Measurements from ENCODE around the gene PDLIM1.

The PDLIM1 gene

DNA sequence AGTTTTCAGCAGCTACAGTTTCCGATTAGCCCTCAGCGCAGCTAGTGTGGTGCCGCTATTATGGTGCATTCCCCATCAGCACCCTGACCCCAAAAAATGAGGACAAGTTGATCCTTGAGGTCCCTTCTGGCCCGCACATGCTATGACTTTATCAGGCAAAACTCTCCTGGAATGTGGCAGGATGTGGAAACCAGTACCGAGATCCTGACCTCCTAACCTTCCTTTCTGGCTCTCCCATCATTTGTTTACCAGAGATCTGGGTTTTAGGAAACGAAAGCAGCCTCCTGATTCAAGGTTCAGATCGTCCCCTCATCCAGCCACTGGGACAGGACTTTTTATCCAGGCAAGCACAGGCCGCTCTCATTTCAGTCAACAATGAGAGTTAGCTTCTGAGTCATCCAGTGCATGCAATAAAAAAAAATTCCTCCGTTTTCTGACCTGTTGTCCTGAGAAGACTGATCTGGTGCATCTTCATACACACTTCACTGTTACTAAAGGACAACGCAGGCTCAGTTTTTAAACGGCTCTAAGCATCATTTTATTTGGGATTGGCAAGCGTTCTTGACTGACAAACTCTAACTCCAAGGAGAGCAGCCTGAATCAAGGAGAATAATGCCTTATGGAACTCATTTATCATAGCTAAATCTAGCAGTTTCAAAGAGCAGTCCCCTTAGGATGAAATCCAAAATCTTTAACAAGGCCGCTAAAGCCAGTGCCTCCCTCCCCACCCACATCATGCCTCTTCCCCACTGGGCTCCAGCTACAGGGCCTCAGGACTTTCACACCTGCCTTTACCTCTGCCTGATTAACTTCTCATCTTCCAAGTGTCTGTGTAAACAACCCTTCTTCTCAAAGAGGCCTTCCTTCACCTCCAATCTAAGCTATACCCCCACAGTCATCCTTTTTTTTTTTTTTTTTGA is 17.1 kb downstream of the PDLIM1 start:
- H3K27me3 ChIP-seq (ENCODE audit: insufficient read depth, poor library complexity, severe bottlenecking) = no peaks in the 10 kb centered on the region
- H3K4me3 ChIP-seq (replicated peaks; ENCODE audit: insufficient read depth, low read length) = no peak overlapping the region
- TF ChIP-seq POLR2AphosphoS5 (IDR thresholded peaks at IDR 0.05; ENCODE audit: low read depth) = no peak
- no peak for TF ChIP-seq GABPA (IDR thresholded peaks at IDR 0.05; ENCODE audit: low read depth)
- TF ChIP-seq, protein P1, sequence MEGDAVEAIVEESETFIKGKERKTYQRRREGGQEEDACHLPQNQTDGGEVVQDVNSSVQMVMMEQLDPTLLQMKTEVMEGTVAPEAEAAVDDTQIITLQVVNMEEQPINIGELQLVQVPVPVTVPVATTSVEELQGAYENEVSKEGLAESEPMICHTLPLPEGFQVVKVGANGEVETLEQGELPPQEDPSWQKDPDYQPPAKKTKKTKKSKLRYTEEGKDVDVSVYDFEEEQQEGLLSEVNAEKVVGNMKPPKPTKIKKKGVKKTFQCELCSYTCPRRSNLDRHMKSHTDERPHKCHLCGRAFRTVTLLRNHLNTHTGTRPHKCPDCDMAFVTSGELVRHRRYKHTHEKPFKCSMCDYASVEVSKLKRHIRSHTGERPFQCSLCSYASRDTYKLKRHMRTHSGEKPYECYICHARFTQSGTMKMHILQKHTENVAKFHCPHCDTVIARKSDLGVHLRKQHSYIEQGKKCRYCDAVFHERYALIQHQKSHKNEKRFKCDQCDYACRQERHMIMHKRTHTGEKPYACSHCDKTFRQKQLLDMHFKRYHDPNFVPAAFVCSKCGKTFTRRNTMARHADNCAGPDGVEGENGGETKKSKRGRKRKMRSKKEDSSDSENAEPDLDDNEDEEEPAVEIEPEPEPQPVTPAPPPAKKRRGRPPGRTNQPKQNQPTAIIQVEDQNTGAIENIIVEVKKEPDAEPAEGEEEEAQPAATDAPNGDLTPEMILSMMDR (IDR thresholded peaks at IDR 0.05; ENCODE audit: insufficient read depth, low read length) = no peak
- TF ChIP-seq, protein P2, sequence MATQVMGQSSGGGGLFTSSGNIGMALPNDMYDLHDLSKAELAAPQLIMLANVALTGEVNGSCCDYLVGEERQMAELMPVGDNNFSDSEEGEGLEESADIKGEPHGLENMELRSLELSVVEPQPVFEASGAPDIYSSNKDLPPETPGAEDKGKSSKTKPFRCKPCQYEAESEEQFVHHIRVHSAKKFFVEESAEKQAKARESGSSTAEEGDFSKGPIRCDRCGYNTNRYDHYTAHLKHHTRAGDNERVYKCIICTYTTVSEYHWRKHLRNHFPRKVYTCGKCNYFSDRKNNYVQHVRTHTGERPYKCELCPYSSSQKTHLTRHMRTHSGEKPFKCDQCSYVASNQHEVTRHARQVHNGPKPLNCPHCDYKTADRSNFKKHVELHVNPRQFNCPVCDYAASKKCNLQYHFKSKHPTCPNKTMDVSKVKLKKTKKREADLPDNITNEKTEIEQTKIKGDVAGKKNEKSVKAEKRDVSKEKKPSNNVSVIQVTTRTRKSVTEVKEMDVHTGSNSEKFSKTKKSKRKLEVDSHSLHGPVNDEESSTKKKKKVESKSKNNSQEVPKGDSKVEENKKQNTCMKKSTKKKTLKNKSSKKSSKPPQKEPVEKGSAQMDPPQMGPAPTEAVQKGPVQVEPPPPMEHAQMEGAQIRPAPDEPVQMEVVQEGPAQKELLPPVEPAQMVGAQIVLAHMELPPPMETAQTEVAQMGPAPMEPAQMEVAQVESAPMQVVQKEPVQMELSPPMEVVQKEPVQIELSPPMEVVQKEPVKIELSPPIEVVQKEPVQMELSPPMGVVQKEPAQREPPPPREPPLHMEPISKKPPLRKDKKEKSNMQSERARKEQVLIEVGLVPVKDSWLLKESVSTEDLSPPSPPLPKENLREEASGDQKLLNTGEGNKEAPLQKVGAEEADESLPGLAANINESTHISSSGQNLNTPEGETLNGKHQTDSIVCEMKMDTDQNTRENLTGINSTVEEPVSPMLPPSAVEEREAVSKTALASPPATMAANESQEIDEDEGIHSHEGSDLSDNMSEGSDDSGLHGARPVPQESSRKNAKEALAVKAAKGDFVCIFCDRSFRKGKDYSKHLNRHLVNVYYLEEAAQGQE (IDR thresholded peaks at IDR 0.05; ENCODE audit: insufficient replicate concordance, low read depth) = no peak
- TF ChIP-seq SPI1 (IDR thresholded peaks at IDR 0.05; ENCODE audit: borderline replicate concordance, low read depth) = no peak
- DNase-seq (ENCODE audit: low read depth in 1 of 2, low spot score in 1 of 2) = no peak
- no peak overlapping the region for H3K27ac ChIP-seq (replicated peaks)

DNA sequence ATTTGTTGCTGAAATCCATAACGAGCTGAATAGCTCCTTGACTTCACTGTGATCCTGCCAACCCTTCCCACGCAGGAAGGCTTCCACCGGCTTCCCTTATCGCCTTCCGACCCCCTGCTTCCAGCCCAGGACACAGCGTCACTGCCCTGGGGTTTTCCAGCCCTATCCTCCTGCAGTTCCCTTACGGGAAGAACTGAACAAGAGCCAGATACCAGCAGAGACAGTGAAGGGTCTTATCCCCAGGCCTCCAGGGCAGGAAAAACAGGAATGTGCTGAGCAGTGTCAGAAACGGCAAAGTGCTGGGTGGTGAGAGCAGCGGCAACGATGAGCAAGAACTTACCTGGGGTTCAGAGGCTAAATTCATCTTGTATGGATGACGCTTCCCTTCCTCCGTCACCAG is 22.4 kb downstream of the PDLIM1 start:
- Histone ChIP-seq H3K4me3 (replicated peaks; ENCODE audit: insufficient read depth, low read length) (no peak overlapping the region), H3K27ac (replicated peaks) (no peak overlapping the region), H3K27me3 (ENCODE audit: insufficient read depth, poor library complexity, severe bottlenecking) (no peaks in the 10 kb centered on the region)
- no peak for DNase-seq (ENCODE audit: low read depth in 1 of 2, low spot score in 1 of 2)
- TF ChIP-seq, protein P2 (IDR thresholded peaks at IDR 0.05; ENCODE audit: insufficient replicate concordance, low read depth) = no peak
- TF ChIP-seq, protein P1 (IDR thresholded peaks at IDR 0.05; ENCODE audit: insufficient read depth, low read length) = no peak
- TF ChIP-seq GABPA (IDR thresholded peaks at IDR 0.05; ENCODE audit: low read depth) (no peak), SPI1 (IDR thresholded peaks at IDR 0.05; ENCODE audit: borderline replicate concordance, low read depth) (no peak), POLR2AphosphoS5 (IDR thresholded peaks at IDR 0.05; ENCODE audit: low read depth) (no peak)

DNA sequence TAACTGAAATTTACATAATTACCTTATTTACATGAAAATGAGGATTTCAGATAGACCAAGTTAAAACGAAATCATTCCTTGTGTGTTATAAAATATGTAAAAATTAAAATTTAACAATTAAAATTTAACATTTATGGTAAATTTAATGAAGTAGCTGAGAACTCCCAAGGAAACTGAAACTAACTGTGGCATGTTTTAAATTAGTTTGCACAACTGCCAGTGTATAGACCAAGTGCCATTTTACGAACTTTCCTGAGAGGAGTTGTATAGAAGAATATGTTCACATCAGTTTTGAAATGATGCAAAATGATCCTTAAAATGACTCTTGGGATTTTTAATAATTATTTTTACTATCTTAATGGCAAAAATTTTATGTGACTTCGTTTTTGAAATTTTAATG is 23.6 kb downstream of the PDLIM1 start:
- Histone ChIP-seq H3K4me3 (replicated peaks; ENCODE audit: insufficient read depth, low read length) (no peak overlapping the region), H3K27me3 (ENCODE audit: insufficient read depth, poor library complexity, severe bottlenecking) (no peaks in the 10 kb centered on the region), H3K27ac (replicated peaks) (no peak overlapping the region)
- TF ChIP-seq SPI1 (IDR thresholded peaks at IDR 0.05; ENCODE audit: borderline replicate concordance, low read depth) (no peak), POLR2AphosphoS5 (IDR thresholded peaks at IDR 0.05; ENCODE audit: low read depth) (no peak), GABPA (IDR thresholded peaks at IDR 0.05; ENCODE audit: low read depth) (no peak)
- TF ChIP-seq, protein P2 (IDR thresholded peaks at IDR 0.05; ENCODE audit: insufficient replicate concordance, low read depth) = no peak
- TF ChIP-seq, protein P1 (IDR thresholded peaks at IDR 0.05; ENCODE audit: insufficient read depth, low read length) = no peak
- DNase-seq (ENCODE audit: low read depth in 1 of 2, low spot score in 1 of 2) = no peak

Data from HL-60 (cell line).